ENCODE data around the gene SCNN1B.
"Not testable (repeated sequence)": the region's sequence is repeated elsewhere in the genome, so short reads cannot be mapped to it uniquely, and the experiment has no call there.

The SCNN1B gene

DNA sequence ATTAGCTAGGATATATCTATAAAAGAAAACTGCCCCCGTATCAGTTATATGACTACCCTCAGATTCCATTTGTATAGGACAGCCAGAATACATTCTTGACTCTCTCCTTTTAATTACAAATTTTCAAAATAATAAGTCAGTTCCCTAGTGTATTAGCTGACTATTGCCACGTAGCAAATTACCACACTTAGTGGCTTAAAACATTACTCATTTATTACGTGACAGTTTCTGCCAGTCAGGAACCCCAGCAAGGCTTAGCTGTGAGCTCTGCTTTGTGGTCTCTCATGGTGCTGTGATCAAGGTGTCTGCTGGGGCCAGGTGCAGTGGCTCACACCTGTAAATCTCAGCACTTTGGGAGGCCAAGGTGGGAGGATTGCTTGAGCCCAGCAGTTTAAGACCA, 13.9 kb upstream of the SCNN1B start:
- DNase-seq, result no peak

DNA sequence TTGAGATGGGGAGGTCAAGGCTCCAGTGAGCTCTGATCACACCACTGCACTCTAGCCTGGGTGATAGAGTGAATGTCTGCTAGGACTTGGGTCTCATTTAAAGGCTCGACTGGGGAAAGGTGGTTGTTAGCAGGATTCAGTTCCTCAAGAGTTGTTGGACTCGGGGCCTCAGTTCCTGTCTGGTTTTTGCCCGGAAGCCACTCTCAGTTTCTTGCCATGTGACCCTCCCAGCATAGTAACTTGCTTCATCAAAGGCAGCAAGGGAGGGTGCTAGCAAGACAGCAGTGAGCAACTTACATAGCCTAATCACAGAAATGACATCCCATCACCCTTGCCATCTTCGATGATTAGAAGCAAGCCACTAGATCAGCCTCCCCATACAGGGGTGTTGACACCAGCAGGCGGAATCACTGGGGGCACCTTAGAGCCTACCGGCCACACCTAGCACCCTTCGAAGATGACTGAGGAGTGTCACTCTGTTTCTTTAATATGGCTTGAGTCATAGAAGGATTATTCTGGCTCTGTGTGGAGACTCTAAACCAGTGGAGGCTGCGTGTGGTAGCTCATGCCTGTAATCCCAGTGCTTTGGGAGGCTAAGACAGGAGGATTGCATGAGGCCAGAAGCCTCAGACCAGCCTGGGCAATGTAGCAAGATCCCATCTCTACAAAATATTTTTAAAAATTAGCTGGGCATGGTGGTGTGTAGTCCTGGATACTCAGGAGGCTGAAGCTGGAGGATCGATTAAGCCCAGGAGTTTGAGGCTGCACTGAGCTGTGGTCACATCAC, 13.2 kb upstream of the SCNN1B start:
- no peak for DNase-seq

DNA sequence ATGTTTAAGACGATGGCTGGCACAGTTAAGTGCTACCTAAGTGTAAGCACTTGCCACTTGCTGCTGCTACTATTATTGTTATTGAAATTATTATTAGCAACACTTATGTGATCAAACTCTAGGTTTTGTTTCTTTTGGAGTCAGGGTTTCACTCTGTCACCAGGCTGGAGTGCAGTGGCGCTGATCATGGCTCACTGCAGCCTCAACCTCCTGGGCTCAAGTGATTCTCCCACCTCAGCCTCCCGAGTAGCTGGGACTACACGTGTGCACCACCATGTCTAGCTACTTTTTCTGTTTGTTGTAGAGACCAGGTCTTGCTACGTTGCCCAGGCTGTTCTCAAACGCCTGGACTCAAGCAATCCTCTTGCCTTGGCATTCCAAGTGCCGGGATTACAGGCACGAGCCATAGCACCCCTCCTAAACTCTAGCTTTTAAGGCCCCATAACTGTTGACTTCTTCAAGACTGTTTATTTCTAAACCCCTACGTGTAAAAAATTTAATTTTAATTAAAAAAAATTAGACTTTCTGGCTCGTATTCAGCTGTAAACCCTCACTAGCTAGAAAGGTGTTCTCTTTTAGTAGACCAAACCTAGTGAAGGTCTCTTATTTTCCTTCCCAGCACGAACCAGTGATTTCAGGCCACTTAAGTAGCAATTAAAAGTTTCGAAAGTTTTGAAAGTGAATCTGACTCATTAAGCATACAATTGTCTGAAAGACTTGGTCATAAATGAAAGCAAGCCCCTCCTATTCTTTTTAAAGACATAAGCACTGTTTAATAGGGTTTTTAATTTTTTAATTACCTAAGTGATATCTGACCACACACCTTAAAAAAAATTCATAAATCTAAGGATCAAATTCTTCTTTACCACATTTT, 11.7 kb upstream of the SCNN1B start:
- no peak for DNase-seq

DNA sequence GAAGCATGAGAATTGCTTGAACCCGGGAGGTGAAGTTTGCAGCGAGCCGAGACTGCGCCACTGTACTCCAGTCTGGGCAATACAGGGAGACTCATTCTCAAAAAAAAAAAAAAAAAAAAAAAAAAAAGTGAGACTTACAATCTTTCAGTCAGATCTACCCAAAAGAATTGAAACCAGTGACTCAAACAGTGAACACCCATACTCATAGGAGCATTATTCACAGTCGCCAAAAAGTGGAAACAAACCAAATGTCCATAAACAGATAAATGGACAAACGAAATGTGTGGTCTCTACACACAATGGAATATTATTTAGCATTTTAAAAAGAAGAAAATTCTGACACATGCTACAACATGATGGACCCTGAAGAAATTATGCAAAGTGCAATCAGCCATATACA, 9.1 kb upstream of the SCNN1B start:
- no peak for DNase-seq

DNA sequence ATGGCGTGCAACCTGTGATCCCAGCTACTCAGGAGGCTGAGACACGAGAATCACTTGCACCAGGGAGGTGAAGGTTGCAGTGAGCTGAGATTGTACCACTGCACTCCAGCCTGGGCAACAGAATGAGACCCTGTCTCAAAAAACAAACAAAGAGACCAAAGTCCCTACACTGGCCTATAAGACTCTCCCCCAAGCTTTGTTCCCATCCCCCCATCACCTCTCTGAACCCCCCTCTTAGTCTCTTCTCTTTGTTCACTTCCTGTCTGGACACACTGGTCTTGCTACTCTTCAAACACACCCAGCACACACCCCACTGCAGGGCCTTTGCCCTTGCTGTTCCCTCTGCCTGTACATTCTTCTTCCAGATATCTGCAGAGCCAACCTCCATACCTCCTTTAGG, 7.8 kb upstream of the SCNN1B start:
- DNase-seq, result no peak

DNA sequence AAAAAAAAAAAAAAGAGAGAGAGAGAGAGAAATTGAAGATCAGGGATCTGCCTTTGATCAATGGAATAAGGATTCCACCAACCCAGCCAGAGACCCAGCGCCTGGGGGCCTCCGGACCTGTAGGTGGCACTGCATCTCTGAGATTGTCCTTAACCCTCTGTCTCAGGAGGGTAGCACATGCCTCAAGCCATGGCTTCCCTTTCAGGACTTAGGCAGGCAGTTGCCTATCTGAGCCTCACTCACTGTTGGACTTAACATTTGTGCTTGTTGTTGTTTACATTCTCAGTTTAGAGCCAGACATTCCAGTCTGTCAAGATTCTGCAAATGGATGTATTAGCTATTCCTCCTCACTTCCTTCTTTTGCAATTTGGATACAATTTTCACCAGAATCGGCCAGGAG, 5.1 kb upstream of the SCNN1B start:
- DNase-seq, result no peak

DNA sequence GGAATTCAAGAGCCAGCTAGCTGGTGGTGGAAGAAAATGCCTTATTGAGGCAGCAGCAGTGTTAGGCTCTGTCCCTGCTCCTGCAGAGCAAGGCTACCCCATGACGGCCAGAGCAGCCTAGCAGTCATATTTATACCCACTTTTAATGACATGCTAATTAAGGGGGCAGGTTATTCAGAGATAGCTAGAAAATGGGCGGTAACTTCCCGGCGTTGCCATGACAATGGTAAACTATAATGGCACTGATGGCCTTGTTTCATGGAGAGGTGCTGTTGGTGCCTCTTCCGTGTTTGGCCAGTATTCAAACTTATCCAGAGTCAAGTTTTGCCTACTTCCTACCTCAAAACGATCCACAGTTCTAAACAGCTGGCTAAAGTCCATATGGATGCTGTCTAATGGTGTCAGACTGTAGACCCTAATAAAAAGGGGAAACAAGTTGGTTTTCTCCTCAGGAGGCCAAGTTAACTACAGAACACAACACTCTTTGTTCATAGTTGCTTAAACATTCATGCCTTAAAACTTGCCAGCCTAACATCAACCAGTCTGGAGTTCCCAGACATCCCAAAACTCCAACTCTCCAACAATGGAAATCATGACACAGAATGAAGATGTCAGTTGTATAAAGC, 3.7 kb upstream of the SCNN1B start:
- no peak for DNase-seq

DNA sequence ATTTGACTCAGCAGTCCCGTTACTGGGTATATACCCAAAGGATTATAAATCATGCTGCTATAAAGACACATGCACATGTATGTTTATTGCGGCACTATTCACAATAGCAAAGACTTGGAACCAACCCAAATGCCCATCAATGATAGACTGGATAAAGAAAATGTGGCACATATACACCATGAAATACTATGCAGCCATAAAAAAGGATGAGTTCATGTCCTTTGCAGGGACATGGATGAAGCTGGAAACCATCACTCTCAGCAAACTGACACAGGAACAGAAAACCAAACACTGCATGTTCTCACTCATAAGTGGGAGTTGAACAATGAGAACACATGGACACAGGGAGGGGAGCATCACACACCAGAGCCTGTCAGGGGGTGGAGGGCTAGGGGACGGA, 2.3 kb upstream of the SCNN1B start:
- not testable (repeated sequence) for DNase-seq

DNA sequence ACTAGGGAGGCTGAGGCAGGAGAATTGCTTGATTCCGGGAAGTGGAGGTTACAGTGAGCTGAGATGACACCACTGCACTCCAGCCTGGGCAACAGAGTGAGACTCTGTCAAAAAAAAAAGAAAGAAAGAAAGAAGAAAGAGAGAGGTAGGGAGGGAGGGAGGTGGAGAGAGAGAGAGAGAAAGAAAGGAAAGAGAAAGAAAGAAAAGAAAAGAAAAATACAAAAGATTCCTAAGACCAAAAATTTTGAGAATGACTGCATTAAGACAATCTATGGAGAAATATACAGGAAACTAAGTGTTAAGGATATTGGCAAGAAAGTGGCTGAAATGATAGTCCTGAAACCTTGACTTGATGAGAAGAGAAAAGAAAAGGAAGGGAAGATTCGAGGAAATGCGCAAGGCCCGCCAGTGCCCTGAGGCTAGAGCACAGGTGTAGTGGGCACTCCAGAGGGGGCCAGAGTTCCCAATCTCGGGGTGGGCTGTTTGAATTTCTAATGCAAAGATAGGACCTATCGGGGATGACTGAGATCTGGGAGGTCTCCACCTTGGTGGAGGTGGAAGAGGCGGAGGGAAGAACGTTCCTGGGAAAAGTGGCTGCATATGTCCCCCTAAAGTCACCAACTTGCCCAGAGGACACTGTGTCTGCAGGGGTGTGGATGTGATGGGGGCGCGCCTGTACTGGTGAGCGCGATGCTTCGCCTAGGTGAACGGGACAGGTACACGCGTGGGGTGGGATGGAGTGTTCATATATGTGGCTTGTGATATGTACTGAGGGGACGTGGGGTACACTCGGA, 654 bp upstream of the SCNN1B start:
- DNase-seq, result no peak

DNA sequence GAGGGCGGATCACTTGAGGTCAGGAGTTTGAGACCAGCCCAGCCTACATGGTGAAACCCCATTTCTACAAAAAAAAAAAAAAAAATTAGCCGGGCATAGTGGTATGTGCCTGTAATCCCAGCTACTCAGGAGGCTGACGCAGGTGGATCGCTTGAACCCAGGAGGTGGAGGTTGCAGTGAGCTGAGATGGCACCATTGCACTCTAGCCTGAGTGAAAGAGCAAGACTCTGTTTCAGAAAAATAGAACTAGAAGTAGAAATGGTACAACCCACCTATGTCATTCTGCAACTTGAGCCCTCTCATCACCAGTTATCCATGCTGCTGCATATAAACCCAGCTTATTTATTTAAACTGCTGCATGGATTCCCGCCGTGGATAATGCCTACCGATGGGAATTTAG, 1.6 kb downstream of the SCNN1B start:
- DNase-seq, result no peak

DNA sequence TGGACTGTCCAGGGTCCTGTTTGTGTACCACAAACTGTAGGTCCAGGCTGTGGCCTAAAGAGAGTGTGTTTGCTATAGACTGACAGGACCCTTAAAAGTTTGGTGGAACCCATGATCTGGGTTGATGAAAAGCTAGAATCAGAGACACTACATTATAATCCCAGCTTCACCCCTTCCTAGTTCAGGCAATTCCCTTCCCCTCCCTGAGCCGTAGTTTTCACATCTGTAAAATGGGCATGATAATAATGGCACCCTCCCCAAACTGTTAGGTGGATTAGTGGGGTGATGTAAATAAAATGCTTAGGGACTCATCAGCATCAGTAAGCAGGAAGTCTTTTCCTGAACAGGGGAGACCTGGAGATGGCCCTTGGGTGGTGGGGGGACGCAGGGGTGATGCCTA, 2.5 kb downstream of the SCNN1B start:
- DNase-seq, result no peak

DNA sequence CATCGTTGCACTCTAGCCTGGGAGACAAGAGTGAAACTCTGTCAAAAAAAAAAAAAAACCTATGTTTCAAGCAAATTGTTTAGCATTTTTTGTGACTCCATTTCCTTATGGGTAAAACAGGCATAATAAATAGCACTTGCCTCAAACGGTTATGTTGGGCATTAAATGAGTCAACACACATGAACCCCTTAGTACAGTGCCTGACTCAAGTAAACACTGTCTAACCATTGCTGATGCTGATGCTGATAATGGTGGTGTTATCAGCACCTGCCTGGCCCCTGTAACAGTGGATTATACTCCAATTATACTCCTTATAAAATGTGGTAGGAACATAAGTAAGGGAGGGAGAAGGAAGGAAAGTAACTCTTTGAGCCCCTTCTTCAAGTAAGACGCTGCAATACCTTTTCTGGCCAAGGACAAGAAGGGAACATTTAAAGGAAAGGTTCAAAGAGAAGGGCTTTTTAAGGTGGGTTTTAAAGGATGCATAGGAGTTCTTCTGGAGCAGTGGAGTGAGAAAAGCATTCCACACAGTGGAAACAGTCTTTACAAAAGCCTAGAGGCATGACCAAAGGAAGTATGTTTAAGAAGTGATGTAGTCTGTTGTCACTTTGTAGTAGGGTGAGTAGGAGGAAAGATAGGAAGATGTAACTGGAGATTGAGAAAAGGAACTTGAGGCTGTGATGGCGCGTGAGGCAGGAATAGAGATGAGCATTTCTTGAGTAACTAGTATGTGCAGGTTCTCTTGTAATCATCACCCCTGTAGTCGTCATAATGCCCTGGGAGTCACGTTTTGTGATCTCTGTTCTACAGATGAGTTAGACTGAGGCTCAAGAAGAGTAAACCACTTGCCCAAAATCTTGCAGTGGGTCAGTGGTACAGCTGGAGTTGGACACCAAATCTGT, 4.3 kb downstream of the SCNN1B start:
- DNase-seq, result no peak

DNA sequence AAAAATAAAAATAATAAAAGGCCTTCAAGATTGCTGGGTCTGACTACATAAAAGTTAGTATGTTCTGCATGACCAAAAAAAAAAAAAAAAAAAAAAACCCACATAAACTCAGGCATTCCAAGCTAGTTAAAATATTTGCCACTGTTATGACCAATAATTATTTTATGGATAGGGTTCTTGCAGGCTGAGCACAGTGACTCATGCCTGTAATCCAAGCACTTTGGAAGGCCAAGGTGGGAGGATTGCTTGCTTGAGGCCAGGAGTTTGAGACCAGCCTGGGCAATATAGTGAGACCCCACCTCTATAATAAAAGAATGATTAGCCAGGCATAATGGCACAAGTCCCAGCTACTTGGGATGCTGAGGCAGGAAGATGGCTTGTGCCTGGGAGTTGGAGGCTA, 8.1 kb downstream of the SCNN1B start:
- DNase-seq, result no peak

DNA sequence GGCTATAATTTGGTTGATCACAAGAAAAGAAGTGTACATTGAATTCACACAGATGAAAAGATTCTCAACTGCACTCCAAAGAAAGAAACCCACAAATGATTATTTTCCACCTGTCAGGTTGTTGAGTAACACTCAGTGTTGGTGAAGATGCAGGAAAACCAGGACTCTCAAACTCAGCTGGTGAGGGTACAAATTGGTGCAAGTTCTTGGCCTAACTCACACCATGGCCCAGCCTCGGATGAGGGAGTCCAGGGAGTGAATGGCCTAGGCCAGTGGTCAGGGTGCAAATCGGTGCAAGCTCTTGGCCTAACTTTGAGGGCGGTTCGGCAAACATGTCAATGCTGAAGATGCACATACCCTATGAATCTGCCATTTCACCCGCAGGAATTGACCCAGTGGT, 8.6 kb downstream of the SCNN1B start:
- no peak for DNase-seq

DNA sequence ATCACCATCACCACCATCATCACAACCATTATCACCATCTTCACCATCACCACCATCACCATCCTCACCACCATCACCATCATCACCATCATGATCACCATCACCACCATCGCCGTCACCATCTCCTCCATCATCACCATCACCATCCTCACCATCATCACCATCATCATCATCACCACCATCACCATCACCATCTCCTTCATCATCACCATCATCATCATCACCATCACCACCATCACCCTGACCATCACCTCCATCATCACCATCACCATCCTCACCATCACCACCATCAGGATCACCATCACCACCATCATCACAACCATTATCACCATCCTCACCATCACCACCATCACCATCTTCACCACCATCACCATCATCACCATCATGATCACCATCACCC, 14.1 kb downstream of the SCNN1B start:
- no peak for DNase-seq

DNA sequence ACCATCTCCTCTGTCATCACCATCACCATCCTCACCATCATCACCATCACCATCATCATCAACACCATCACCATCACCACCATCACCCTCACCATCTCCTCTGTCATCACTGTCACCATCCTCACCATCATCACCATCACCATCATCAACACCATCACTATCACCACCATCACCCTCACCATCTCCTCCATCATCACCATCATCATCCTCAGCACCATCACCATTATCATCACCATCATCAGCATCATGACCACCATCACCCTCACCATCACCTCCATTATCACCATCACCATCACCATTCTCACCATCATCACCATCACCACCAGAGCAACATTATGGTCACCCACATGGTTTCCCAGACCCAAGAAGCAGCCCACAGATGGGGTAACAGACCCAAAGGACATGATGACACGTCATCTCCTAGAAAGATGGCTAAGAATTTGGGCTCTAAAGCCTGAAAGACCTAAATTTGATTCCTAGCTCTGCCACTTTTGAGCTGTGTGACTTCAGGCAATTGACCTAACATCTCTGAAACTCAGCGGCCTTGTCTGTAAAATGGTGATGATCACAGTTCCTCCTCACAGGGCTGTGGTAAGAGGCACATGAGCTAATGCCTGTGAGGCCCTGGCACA, 14.6 kb downstream of the SCNN1B start:
- no peak for DNase-seq

DNA sequence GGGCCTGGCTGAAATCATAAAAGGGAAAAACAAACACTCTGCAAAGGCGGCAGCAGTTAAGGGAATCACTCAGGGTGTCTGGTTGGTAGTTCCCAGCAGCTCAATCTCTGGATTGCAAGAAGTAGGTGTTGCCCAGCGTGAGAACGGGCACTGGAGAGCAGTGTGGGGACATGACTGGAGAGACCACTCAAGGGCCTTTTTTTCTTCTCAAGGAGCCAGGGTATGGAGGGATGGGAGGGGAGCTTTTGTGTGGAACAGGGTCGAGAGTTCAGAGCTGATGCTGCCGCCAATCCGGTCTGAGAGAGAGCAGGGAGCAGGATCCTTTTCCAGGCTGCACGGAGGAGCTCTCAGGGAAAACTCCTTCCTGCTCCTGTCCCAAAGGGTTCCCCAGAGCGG, 15.2 kb downstream of the SCNN1B start:
- no peak for DNase-seq

DNA sequence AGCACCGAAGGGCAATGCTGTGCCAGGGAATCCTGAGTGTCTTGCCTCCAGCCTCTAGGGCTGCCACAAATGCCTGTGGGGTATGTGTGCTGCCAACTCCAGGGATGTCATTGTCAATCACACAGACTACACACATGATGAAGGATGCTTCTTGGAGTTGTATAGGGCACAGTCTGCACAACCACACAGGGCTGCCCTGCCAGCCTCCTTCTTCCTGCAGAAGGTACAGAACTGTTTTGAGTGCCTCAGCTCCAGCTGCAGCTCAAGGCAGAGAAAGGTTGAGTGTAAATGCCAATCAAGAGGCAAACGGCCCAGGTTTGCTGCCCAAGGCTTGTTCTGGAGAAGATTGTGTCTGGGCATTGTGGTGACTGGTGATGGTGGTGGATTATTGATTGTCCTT, 15.6 kb downstream of the SCNN1B start:
- no peak for DNase-seq

DNA sequence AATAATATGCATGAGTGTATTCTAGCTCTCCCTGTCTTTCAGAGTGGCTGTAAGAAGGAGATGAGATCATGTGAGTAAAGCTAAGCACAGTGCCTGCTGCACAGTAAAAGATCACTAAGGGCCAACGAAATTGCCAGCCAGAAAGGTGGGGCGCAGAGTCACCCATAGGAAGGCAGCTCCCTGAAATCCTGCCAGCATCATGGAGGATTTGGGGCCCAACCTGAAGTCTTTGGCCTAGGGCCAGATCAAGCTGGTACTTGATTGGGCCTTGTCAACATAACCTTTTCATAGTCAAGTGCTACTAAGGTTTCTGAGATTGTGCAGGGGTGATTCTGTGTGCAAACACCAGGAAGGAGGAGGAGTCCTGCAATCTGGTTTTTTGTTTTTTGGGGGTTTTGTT, 16.5 kb downstream of the SCNN1B start:
- DNase-seq, result no peak
